HEK293 (cell line): ENCODE results near the gene ABAT.

Source experiments
- CTCF ChIP-seq: fragments of 450-650 bp; formaldehyde crosslinking; IDR thresholded peaks from 2 replicates; pipeline ENCODE4 v1.5.1; 2016; ENCODE audit warnings: missing biosample characterization, missing genetic modification characterization
- KLF16 ChIP-seq: fragments of 450-650 bp; formaldehyde crosslinking; IDR thresholded peaks from 2 replicates; pipeline ENCODE4 v1.5.1; 2017; ENCODE audit warnings: missing biosample characterization, missing genetic modification characterization

- TF ChIP-seq CTCF (tag by site-specific recombination): no peak
- TF ChIP-seq KLF16: no peak
Observed at GRCh38 chr16:8714174-8714573, 39.8 kb downstream of the ABAT start.
